ENCODE data around the gene RNPC3.

The RNPC3 gene

GRCh38 chr1:103525607-103526507 is at the start of gene RNPC3:
TSS of gene RNPC3 (plus strand) at chr1:103525699. CDS start at chr1:103526071, 372 bp downstream.
- ATAC-seq (ENCODE audit: low read depth) (peak; percentile 77), DNase-seq (ENCODE audit: low spot score in 2 of 2) (peak; percentile 86 to 87)
- Mint-ChIP-seq H3K9me3 (no peaks in the 10 kb centered on the region), H3K27ac (peak within 1 kb of the TSS; percentile 97), H3K4me3 (peak within 1 kb of the TSS; percentile 99), H3K36me3 (peaks cover 18% of the 10 kb centered on the region), H3K4me1 (peaks cover 28% of the 10 kb centered on the region), H3K27me3 (no peaks in the 10 kb centered on the region)

GRCh38 chr1:103477101-103477500 is 48.4 kb upstream of the RNPC3 start:
- no peaks in the 10 kb centered on the region for H3K4me1 Mint-ChIP-seq
- DNase-seq (ENCODE audit: low spot score in 2 of 2) (no peak), ATAC-seq (ENCODE audit: low read depth) (no peak)
- H3K27ac Mint-ChIP-seq = no peak overlapping the region
- no peaks in the 10 kb centered on the region for H3K36me3 Mint-ChIP-seq
- H3K9me3 Mint-ChIP-seq = no peaks in the 10 kb centered on the region
- H3K27me3 Mint-ChIP-seq = no peaks in the 10 kb centered on the region
- H3K4me3 Mint-ChIP-seq = no peak overlapping the region

- Mint-ChIP-seq H3K36me3 (no peaks in the 10 kb centered on the region), H3K4me3 (no peak overlapping the region)
- DNase-seq (ENCODE audit: low spot score in 2 of 2) = no peak
Observed at GRCh38 chr1:103489935-103490334, 35.6 kb upstream of the RNPC3 start.

GRCh38 chr1:103492003-103492625 is 33.4 kb upstream of the RNPC3 start:
- Mint-ChIP-seq H3K9me3 (no peaks in the 10 kb centered on the region), H3K4me3 (no peak overlapping the region), H3K4me1 (no peaks in the 10 kb centered on the region), H3K27me3 (no peaks in the 10 kb centered on the region), H3K36me3 (no peaks in the 10 kb centered on the region), H3K27ac (no peak overlapping the region)
- ATAC-seq (ENCODE audit: low read depth) = no peak
- DNase-seq (ENCODE audit: low spot score in 2 of 2) = no peak

More at GRCh38 chr1:103489935-103490334, 35.6 kb upstream of the RNPC3 start:
- no peaks in the 10 kb centered on the region for H3K9me3 Mint-ChIP-seq
- H3K27me3 Mint-ChIP-seq = no peaks in the 10 kb centered on the region
- no peak overlapping the region for H3K27ac Mint-ChIP-seq
- ATAC-seq (ENCODE audit: low read depth) = no peak
- H3K4me1 Mint-ChIP-seq = no peaks in the 10 kb centered on the region

- H3K9me3 Mint-ChIP-seq = no peaks in the 10 kb centered on the region
- no peaks in the 10 kb centered on the region for H3K27me3 Mint-ChIP-seq
- no peak overlapping the region for H3K27ac Mint-ChIP-seq
- ATAC-seq (ENCODE audit: low read depth) (no peak), DNase-seq (ENCODE audit: low spot score in 2 of 2) (no peak)
- no peak overlapping the region for H3K4me3 Mint-ChIP-seq
- H3K36me3 Mint-ChIP-seq = no peaks in the 10 kb centered on the region
- H3K4me1 Mint-ChIP-seq = no peaks in the 10 kb centered on the region
Observed at GRCh38 chr1:103496014-103496635, 29.4 kb upstream of the RNPC3 start.

- DNase-seq (ENCODE audit: low spot score in 2 of 2) = no peak
- Mint-ChIP-seq H3K27ac (no peak overlapping the region), H3K27me3 (no peaks in the 10 kb centered on the region), H3K36me3 (no peaks in the 10 kb centered on the region), H3K4me3 (no peak overlapping the region), H3K4me1 (no peaks in the 10 kb centered on the region), H3K9me3 (no peaks in the 10 kb centered on the region)
- ATAC-seq (ENCODE audit: low read depth) = no peak
Observed at GRCh38 chr1:103497404-103497803, 28.1 kb upstream of the RNPC3 start.

- no peak for ATAC-seq (ENCODE audit: low read depth)
- DNase-seq (ENCODE audit: low spot score in 2 of 2) = no peak
- no peak overlapping the region for H3K27ac Mint-ChIP-seq
- H3K27me3 Mint-ChIP-seq = no peaks in the 10 kb centered on the region
- H3K4me3 Mint-ChIP-seq = no peak overlapping the region
- peaks cover 5% of the 10 kb centered on the region for H3K9me3 Mint-ChIP-seq
- H3K36me3 Mint-ChIP-seq = peaks cover 12% of the 10 kb centered on the region
- peaks cover 2% of the 10 kb centered on the region for H3K4me1 Mint-ChIP-seq
Observed at GRCh38 chr1:103509250-103509649, 16.2 kb upstream of the RNPC3 start.

- peaks cover 12% of the 10 kb centered on the region for H3K36me3 Mint-ChIP-seq
- H3K27me3 Mint-ChIP-seq = no peaks in the 10 kb centered on the region
- no peak for ATAC-seq (ENCODE audit: low read depth)
- H3K4me3 Mint-ChIP-seq = no peak overlapping the region
- no peak for DNase-seq (ENCODE audit: low spot score in 2 of 2)
- H3K27ac Mint-ChIP-seq = no peak overlapping the region
- H3K4me1 Mint-ChIP-seq = peaks cover 9% of the 10 kb centered on the region
- peaks cover 5% of the 10 kb centered on the region for H3K9me3 Mint-ChIP-seq
Observed at GRCh38 chr1:103513711-103514110, 11.8 kb upstream of the RNPC3 start.

- H3K27ac Mint-ChIP-seq = no peak overlapping the region
- peaks cover 12% of the 10 kb centered on the region for H3K36me3 Mint-ChIP-seq
- peaks cover 6% of the 10 kb centered on the region for H3K4me1 Mint-ChIP-seq
- ATAC-seq (ENCODE audit: low read depth) (peak; percentile 82), DNase-seq (ENCODE audit: low spot score in 2 of 2) (peak in 1 of 2 donors; percentile 34)
- H3K4me3 Mint-ChIP-seq = no peak overlapping the region
- H3K9me3 Mint-ChIP-seq = peaks cover 5% of the 10 kb centered on the region
- H3K27me3 Mint-ChIP-seq = no peaks in the 10 kb centered on the region
Observed at GRCh38 chr1:103514920-103515503, 10.5 kb upstream of the RNPC3 start.

GRCh38 chr1:103516283-103516682 is 9.2 kb upstream of the RNPC3 start:
- no peak overlapping the region for H3K27ac Mint-ChIP-seq
- DNase-seq (ENCODE audit: low spot score in 2 of 2) (no peak), ATAC-seq (ENCODE audit: low read depth) (no peak)

GRCh38 chr1:103516693-103517092 is 8.8 kb upstream of the RNPC3 start:
- DNase-seq (ENCODE audit: low spot score in 2 of 2) (no peak), ATAC-seq (ENCODE audit: low read depth) (no peak)
- no peak overlapping the region for H3K4me3 Mint-ChIP-seq
- H3K36me3 Mint-ChIP-seq = peaks cover 1% of the 10 kb centered on the region
- no peaks in the 10 kb centered on the region for H3K27me3 Mint-ChIP-seq
- peaks cover 6% of the 10 kb centered on the region for H3K4me1 Mint-ChIP-seq
- peaks cover under 1% of the 10 kb centered on the region for H3K9me3 Mint-ChIP-seq
- H3K27ac Mint-ChIP-seq = no peak overlapping the region

More at GRCh38 chr1:103516283-103516682, 9.2 kb upstream of the RNPC3 start:
- Mint-ChIP-seq H3K4me1 (peaks cover 6% of the 10 kb centered on the region), H3K4me3 (no peak overlapping the region), H3K36me3 (peaks cover 5% of the 10 kb centered on the region), H3K9me3 (peaks cover 5% of the 10 kb centered on the region), H3K27me3 (no peaks in the 10 kb centered on the region)

GRCh38 chr1:103517380-103518047 is 8.0 kb upstream of the RNPC3 start:
- Mint-ChIP-seq H3K36me3 (no peaks in the 10 kb centered on the region), H3K4me3 (no peak overlapping the region), H3K9me3 (no peaks in the 10 kb centered on the region), H3K27me3 (no peaks in the 10 kb centered on the region), H3K27ac (peak overlapping the region; percentile 22), H3K4me1 (peaks cover 6% of the 10 kb centered on the region)
- no peak for ATAC-seq (ENCODE audit: low read depth)
- DNase-seq (ENCODE audit: low spot score in 2 of 2) = no peak

- Mint-ChIP-seq H3K36me3 (no peaks in the 10 kb centered on the region), H3K4me3 (no peak overlapping the region), H3K9me3 (no peaks in the 10 kb centered on the region), H3K27ac (no peak overlapping the region), H3K27me3 (no peaks in the 10 kb centered on the region), H3K4me1 (peaks cover 11% of the 10 kb centered on the region)
- DNase-seq (ENCODE audit: low spot score in 2 of 2) (no peak), ATAC-seq (ENCODE audit: low read depth) (no peak)
Observed at GRCh38 chr1:103520822-103521221, 4.7 kb upstream of the RNPC3 start.

Data from memory B cell (primary cell).